OCI-LY7 (cell line): ENCODE results near the gene NELFCD. TPM values are rescaled to one million over a fixed set of nuclear protein-coding genes. Genes with fewer than 3 reads are reported as not detected.

Experiments
- BruUV-seq: library from RNA; stranded (reverse); fragments of 400-500 nt; replicated peaks from 2 replicates; lab custom pipeline; 2021; lab: Mats Ljungman, UMichigan
- CTCF ChIA-PET: fragments of 300-600 bp; sonication (Branson Sonifier 250); formaldehyde crosslinking; loops from one replicate; lab custom pipeline; 2022; ENCODE audit warnings: antibody characterized with exemption; ENCODE audit not compliant: unreplicated experiment; lab: Charles Lee
- POLR2A ChIA-PET: fragments of 300-600 bp; sonication (Branson Sonifier 250); formaldehyde crosslinking; loops from one replicate; lab custom pipeline; 2022; ENCODE audit warnings: antibody characterized with exemption; lab: Charles Lee
- DNase-seq: peaks from one replicate; pipeline ENCODE4 v3.0.0-alpha.2; 2015; ENCODE audit warnings: low spot score
- H2AFZ ChIP-seq: fragments of 200-600 bp; sonication (generic), shearing (Covaris generic); 2 replicates; pipeline ENCODE4 v1.6.1; 2014; ENCODE audit warnings: mild to moderate bottlenecking, antibody characterized with exemption, low read length, moderate library complexity
- H3K27ac ChIP-seq: fragments of 200-600 bp; sonication (generic); 2 replicates; pipeline ENCODE4 v1.5.1; 2014; ENCODE audit warnings: mixed run types, low read depth, mild to moderate bottlenecking, moderate library complexity, low read length, inconsistent platforms; ENCODE audit not compliant: poor library complexity, severe bottlenecking
- H3K36me3 ChIP-seq: fragments of 200-600 bp; sonication (generic); 2 replicates; pipeline ENCODE4 v1.6.1; 2014; ENCODE audit warnings: mild to moderate bottlenecking, antibody characterized with exemption, low read length, moderate library complexity, mixed read lengths; ENCODE audit not compliant: insufficient read depth
- H3K4me1 ChIP-seq: fragments of 200-600 bp; sonication (generic); 2 replicates; pipeline ENCODE4 v1.5.1; 2014; ENCODE audit warnings: mild to moderate bottlenecking, low read length; ENCODE audit not compliant: insufficient read depth, poor library complexity, severe bottlenecking
- H3K4me2 ChIP-seq: fragments of 200-600 bp; sonication (generic); 2 replicates; pipeline ENCODE4 v1.6.1; 2014; ENCODE audit warnings: mild to moderate bottlenecking, low read length
- H3K4me3 ChIP-seq: fragments of 200-600 bp; sonication (generic); 2 replicates; pipeline ENCODE4 v1.5.1; 2014; ENCODE audit warnings: mild to moderate bottlenecking, low read depth, low read length; ENCODE audit not compliant: poor library complexity, severe bottlenecking
- H3K79me2 ChIP-seq: fragments of 200-600 bp; sonication (generic); 2 replicates; pipeline ENCODE4 v1.6.1; 2016; ENCODE audit warnings: low read depth, mild to moderate bottlenecking, low read length, moderate library complexity, mixed read lengths; ENCODE audit not compliant: insufficient read depth
- H3K9me2 ChIP-seq: fragments of 200-600 bp; sonication (generic); 2 replicates; pipeline ENCODE4 v1.6.1; 2016; ENCODE audit warnings: mild to moderate bottlenecking, low read length, mixed read lengths; ENCODE audit not compliant: insufficient read depth
- H3K9me3 ChIP-seq: fragments of 200-600 bp; sonication (generic); 2 replicates; pipeline ENCODE4 v1.6.1; 2014; ENCODE audit warnings: mild to moderate bottlenecking, mixed run types, low read length, mixed read lengths
- H4K20me1 ChIP-seq: fragments of 200-600 bp; sonication (generic); 2 replicates; pipeline ENCODE4 v1.6.1; 2014; ENCODE audit warnings: mild to moderate bottlenecking, antibody characterized with exemption, low read length, moderate library complexity, mixed read lengths; ENCODE audit not compliant: insufficient read depth
- EZH2phosphoT487 ChIP-seq: fragments of 200-600 bp; sonication (generic); IDR thresholded peaks from 2 replicates; pipeline ENCODE4 v1.6.1; 2018; ENCODE audit warnings: low read depth, borderline replicate concordance, mild to moderate bottlenecking, mixed run types, antibody characterized with exemption, low read length, moderate library complexity, mixed read lengths
- intact Hi-C: fragments of 100-400 bp; cut with micrococcal nuclease; formaldehyde crosslinking; loops from one replicate; pipeline ENCODE4 v1.10.0; 2022; ENCODE audit not compliant: unreplicated experiment
- total RNA-seq, 2 experiments: library from RNA; depleted of rRNA in 1 of 2; stranded (reverse); fragments of >200 nt in 1 of 2; shearing (Covaris generic) in 1 of 2; gene quantifications; 2 replicates each; pipeline ENCODE4 v1.2.3, GENCODE V29; 2014 to 2022
- TF ChIP-seq, protein P1 (sequence below): fragments of 200-600 bp; sonication (generic); conservative IDR thresholded peaks from 2 replicates; pipeline ENCODE4 v1.5.1; 2014; ENCODE audit warnings: mild to moderate bottlenecking, antibody characterized with exemption, low read length, moderate library complexity, mixed read lengths

The NELFCD gene
- total RNA-seq, 2 experiments from 2014 or later = 90.7 to 143 TPM

DNA sequence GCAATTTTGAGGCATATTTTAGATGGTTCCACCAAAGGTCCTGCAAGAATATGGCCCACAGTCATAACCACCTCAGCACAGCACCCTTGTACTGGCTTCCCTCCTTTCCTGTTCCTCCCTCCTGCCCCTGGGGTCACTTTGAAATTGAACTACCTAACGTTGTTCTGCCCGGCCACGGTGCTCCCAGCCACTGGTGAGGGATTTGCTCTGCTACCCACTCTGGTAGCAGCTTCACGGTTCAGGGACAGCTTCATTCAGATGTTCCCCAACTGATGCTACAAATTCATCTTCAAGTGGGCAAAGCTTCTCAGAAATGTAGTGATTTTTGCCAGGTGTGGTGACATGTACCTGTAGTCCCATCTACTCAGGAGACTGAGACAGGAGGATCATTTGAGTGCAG, 7.9 kb upstream of the NELFCD start:
- Histone ChIP-seq H3K4me3 (no peak overlapping the region), H3K9me2 (no peaks in the 10 kb centered on the region), H3K36me3 (no peaks in the 10 kb centered on the region), H2AFZ (no peak overlapping the region), H3K4me1 (peaks cover 17% of the 10 kb centered on the region), H4K20me1 (no peaks in the 10 kb centered on the region), H3K9me3 (peaks cover 32% of the 10 kb centered on the region; the same call in 1 of the 2 replicates), H3K79me2 (no peaks in the 10 kb centered on the region), H3K4me2 (no peak overlapping the region), H3K27ac (no peak overlapping the region)
- BruUV-seq = no TSS peak
- intact Hi-C loops = no loop called here
- TF ChIP-seq, protein P1, sequence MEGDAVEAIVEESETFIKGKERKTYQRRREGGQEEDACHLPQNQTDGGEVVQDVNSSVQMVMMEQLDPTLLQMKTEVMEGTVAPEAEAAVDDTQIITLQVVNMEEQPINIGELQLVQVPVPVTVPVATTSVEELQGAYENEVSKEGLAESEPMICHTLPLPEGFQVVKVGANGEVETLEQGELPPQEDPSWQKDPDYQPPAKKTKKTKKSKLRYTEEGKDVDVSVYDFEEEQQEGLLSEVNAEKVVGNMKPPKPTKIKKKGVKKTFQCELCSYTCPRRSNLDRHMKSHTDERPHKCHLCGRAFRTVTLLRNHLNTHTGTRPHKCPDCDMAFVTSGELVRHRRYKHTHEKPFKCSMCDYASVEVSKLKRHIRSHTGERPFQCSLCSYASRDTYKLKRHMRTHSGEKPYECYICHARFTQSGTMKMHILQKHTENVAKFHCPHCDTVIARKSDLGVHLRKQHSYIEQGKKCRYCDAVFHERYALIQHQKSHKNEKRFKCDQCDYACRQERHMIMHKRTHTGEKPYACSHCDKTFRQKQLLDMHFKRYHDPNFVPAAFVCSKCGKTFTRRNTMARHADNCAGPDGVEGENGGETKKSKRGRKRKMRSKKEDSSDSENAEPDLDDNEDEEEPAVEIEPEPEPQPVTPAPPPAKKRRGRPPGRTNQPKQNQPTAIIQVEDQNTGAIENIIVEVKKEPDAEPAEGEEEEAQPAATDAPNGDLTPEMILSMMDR = no peak
- TF ChIP-seq EZH2phosphoT487 = no peak
- ChIA-PET POLR2A (interaction anchor here (0.6 to 1.3 kb wide), 4 partner anchors 9 to 110 kb away, joined by 3 read pairs; no protein-coding TSS in a partner anchor), CTCF (no interaction called here)
- DNase-seq = no peak

DNA sequence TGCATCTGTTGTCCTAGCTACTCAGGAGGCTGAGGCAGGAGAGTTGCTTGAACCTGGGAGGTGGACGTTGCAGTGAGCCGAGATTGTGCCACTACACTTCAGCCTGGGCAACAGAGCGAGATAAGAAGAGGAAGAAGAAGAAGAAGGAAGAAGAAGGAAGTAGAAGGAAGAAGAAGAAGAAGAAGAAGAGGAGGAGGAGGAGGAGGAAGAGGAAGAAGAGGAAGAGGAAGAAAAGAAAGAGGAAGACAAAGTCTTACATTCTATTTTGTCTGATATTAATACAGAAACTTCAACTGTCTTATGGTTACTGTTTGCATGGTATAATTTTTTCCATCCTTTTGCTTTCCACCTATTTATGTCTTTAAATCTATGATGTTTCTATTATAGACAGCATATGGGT, 7.2 kb upstream of the NELFCD start:
- Histone ChIP-seq H4K20me1 (no peaks in the 10 kb centered on the region), H2AFZ (no peak overlapping the region), H3K9me3 (peaks cover 29% of the 10 kb centered on the region; the same call in 1 of the 2 replicates), H3K9me2 (no peaks in the 10 kb centered on the region), H3K4me3 (no peak overlapping the region), H3K4me1 (peaks cover 24% of the 10 kb centered on the region), H3K4me2 (no peak overlapping the region), H3K27ac (no peak overlapping the region), H3K36me3 (no peaks in the 10 kb centered on the region), H3K79me2 (no peaks in the 10 kb centered on the region)
- intact Hi-C loops = no loop called here
- TF ChIP-seq, protein P1 = no peak
- TF ChIP-seq EZH2phosphoT487 = no peak
- DNase-seq = no peak
- POLR2A ChIA-PET = interaction anchor here (0.7 to 0.9 kb wide), 2 partner anchors 111 to 246 kb away, joined by 3 to 4 read pairs; no protein-coding TSS in a partner anchor
- CTCF ChIA-PET = no interaction called here
- no TSS peak for BruUV-seq

DNA sequence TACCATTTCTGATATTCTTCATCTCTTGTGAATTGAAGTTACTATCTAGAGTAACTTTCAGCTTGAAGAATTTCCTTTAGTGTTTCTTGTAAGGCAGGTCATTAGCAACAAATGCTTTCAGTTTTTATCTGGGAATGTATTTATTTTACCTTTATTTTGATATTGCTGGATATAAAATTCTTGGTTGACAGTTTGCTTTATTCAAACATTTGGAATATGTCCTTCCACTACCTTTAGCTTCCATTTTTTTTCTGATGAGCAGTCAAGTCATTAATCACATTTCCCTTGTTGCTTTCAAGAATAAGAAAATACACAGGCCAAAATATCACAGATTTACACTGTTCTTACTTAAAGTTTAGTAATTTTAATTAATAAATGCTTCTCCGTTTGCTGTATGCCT, 5.7 kb upstream of the NELFCD start:
- H4K20me1 ChIP-seq = no peaks in the 10 kb centered on the region
- TF ChIP-seq EZH2phosphoT487 = no peak
- TF ChIP-seq, protein P1 = no peak
- H3K27ac ChIP-seq = no peak overlapping the region
- intact Hi-C loops = no loop called here
- DNase-seq = no peak
- peaks cover 18% of the 10 kb centered on the region; the same call in 1 of the 2 replicates for H3K9me3 ChIP-seq
- ChIA-PET CTCF (no interaction called here), POLR2A (no interaction called here)
- no peak overlapping the region for H3K4me2 ChIP-seq
- H3K9me2 ChIP-seq = no peaks in the 10 kb centered on the region
- H3K79me2 ChIP-seq = no peaks in the 10 kb centered on the region
- H3K36me3 ChIP-seq = no peaks in the 10 kb centered on the region
- H3K4me3 ChIP-seq = no peak overlapping the region
- no peak overlapping the region for H2AFZ ChIP-seq
- BruUV-seq = no TSS peak
- H3K4me1 ChIP-seq = peaks cover 28% of the 10 kb centered on the region
